GM10248 (cell line): ENCODE results near the gene PHF21B.

Experiments used
- CTCF ChIA-PET: fragments of 300-600 bp; sonication (Branson Sonifier 250); formaldehyde crosslinking; extraction: SDS; loops from one replicate; lab custom pipeline; 2021; ENCODE audit warnings: antibody characterized with exemption; lab: Yijun Ruan, JAX
- POLR2A ChIA-PET: fragments of 350-650 bp; sonication (Branson Sonifier 250); formaldehyde crosslinking; extraction: SDS; loops from one replicate; lab custom pipeline; 2020; ENCODE audit warnings: antibody characterized with exemption; lab: Yijun Ruan, JAX
- DNase-seq: peaks from one replicate; pipeline ENCODE4 v3.0.0; 2012; ENCODE audit errors: extremely low spot score
- TF ChIP-seq, protein P1 (sequence below): IDR thresholded peaks from 2 replicates; pipeline ENCODE4 v1.5.1; 2012; ENCODE audit warnings: mild to moderate bottlenecking, low read depth; ENCODE audit errors: extremely low read depth, missing control alignments, control extremely low read depth

PHF21B gene

GRCh38 chr22:44954149-44954548 lies 55.7 kb downstream of the PHF21B start:
- no peak for DNase-seq
- TF ChIP-seq, protein P1, sequence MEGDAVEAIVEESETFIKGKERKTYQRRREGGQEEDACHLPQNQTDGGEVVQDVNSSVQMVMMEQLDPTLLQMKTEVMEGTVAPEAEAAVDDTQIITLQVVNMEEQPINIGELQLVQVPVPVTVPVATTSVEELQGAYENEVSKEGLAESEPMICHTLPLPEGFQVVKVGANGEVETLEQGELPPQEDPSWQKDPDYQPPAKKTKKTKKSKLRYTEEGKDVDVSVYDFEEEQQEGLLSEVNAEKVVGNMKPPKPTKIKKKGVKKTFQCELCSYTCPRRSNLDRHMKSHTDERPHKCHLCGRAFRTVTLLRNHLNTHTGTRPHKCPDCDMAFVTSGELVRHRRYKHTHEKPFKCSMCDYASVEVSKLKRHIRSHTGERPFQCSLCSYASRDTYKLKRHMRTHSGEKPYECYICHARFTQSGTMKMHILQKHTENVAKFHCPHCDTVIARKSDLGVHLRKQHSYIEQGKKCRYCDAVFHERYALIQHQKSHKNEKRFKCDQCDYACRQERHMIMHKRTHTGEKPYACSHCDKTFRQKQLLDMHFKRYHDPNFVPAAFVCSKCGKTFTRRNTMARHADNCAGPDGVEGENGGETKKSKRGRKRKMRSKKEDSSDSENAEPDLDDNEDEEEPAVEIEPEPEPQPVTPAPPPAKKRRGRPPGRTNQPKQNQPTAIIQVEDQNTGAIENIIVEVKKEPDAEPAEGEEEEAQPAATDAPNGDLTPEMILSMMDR = no peak
- POLR2A ChIA-PET = no interaction called here
- CTCF ChIA-PET = interaction anchor here (0.8 kb wide), 1 partner anchor 8 kb away, joined by 3 read pairs; no protein-coding TSS in a partner anchor

DNA sequence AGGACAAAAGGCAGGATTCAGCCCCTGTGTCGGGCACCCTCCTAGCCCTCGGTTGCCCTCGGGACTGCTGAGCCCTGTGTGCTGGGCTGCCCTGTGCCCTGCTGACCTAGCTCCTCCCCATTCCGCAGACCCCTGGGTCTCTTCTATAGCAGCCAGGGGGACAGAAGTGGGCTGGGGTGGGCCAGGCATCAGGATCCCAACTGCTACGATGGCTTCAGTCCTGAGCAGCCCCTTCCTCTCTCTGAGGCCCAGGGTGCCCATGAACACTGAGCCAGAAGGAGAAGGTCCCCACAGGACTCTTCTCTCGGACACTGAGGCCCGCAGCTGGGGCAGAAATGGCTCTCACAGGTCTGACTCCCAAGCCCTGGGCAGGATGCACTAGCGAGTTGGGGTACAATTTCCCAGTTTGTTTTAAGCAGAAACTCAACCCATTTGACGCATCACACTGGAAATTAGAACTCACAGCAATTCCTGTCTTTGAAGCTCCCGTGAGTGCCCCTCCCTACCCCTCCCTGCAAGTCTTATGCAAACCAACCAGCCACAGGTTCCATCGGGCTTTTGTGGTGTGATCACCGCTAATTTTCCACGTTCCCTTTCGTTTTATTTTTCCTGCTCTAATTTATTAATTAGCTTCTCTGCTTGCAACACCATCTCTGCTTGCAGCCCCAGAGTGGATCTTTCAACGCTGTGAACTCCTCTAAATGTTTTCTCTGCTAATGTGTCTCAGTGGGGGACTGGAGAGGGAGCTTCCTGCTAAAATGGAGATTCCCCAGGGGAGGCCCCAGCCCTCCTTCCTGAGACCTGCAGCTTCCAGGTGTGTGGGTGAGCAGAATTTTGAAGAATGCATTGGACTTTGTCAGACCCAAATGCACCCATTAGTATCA lies 56.7 kb downstream of the PHF21B start:
- ChIA-PET POLR2A (no interaction called here), CTCF (no interaction called here)

GRCh38 chr22:44951510-44951816 lies 58.3 kb downstream of the PHF21B start:
- ChIA-PET CTCF (no interaction called here), POLR2A (no interaction called here)
- no peak for DNase-seq
- TF ChIP-seq, protein P1 = no peak

More for the DNA sequence above, 56.7 kb downstream of the PHF21B start:
- no peak for DNase-seq
- TF ChIP-seq, protein P1 = no peak

DNA sequence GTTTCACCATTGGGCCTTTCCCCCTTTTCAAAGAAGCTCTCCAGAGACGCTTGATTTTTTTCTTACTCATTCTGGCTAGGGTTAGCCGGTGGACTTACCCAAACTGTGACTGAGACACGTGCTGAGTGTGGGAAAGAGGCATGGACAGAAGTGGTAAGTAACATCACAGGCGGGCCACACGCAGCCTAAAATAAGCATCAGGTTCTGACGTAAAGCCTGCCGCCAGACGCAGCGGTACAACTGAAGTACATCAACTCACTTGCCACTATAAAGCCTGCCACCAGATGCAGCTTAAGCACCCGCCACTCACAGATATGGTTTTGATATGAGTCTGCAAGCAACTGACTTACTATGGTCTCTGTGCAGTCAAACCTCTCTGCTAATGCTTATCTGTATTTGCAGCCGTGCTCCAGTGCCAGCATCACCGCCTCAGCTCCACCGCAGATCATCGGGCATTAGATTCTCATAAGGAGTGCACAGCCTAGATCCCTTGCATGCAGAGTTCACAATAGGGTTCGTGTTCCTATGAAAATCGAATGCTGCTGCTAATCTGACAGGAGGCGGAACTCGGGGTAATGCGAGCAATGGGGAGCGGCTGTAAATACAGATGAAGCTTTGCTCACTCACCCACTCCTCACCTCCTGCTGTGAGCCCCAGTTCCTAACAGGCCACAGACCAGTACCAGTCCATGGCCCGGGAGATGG lies 58.8 kb downstream of the PHF21B start:
- CTCF ChIA-PET = no interaction called here
- TF ChIP-seq, protein P1 = no peak
- POLR2A ChIA-PET = no interaction called here
- DNase-seq = no peak

GRCh38 chr22:44947846-44948245 lies 62.0 kb downstream of the PHF21B start:
- TF ChIP-seq, protein P1 = no peak
- ChIA-PET POLR2A (no interaction called here), CTCF (no interaction called here)
- no peak for DNase-seq

DNA sequence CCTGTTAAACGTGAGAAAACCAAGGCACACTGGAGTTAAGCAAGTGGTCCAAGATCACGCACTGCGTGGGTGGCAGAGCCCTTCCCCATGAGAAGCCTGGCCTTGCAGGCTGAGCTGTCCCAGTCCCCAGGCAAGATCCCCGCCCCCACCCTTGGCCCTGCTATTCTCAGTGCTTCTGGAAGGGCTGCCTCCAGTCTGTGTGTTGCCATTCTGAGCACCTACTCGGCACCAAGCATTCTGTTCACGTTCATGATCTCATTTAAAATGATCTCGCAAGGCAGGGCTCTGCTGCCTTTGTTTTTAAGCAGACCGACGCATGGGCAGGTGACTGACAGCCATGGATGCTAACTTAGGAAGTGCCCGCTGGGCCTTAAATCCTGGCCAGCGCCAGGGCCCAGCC lies 62.8 kb downstream of the PHF21B start:
- TF ChIP-seq, protein P1 = no peak
- DNase-seq = no peak
- ChIA-PET POLR2A (no interaction called here), CTCF (no interaction called here)
